ENCODE measurements around the gene OOSP2.

Gene OOSP2

GRCh38 chr11:60078745-60079144, 38.5 kb downstream of the OOSP2 start:
- no peak overlapping the region for H3K4me3 ChIP-seq (ENCODE audit: low read depth, low read length)
- TF ChIP-seq CTCF (IDR thresholded peaks at IDR 0.05; ENCODE audit: insufficient read depth, low read depth, low read length, missing control alignments) = no peak
- DNase-seq (ENCODE audit: low read depth) = no peak

- no peak for TF ChIP-seq CTCF (IDR thresholded peaks at IDR 0.05; ENCODE audit: insufficient read depth, low read depth, low read length, missing control alignments)
- no peak for DNase-seq (ENCODE audit: low read depth)
- no peak overlapping the region for H3K4me3 ChIP-seq (ENCODE audit: low read depth, low read length)
Observed at GRCh38 chr11:60080535-60080934, 40.3 kb downstream of the OOSP2 start.

- no peak overlapping the region for H3K4me3 ChIP-seq (ENCODE audit: low read depth, low read length)
- no peak for TF ChIP-seq CTCF (IDR thresholded peaks at IDR 0.05; ENCODE audit: insufficient read depth, low read depth, low read length, missing control alignments)
- DNase-seq (ENCODE audit: low read depth) = no peak
Observed at GRCh38 chr11:60084631-60085273, 44.5 kb downstream of the OOSP2 start.

GRCh38 chr11:60085909-60086308, 45.7 kb downstream of the OOSP2 start:
- no peak for TF ChIP-seq CTCF (IDR thresholded peaks at IDR 0.05; ENCODE audit: insufficient read depth, low read depth, low read length, missing control alignments)
- DNase-seq (ENCODE audit: low read depth) = no peak
- no peak overlapping the region for H3K4me3 ChIP-seq (ENCODE audit: low read depth, low read length)

- no peak for DNase-seq (ENCODE audit: low read depth)
- no peak overlapping the region for H3K4me3 ChIP-seq (ENCODE audit: low read depth, low read length)
- TF ChIP-seq CTCF (IDR thresholded peaks at IDR 0.05; ENCODE audit: insufficient read depth, low read depth, low read length, missing control alignments) = no peak
Observed at GRCh38 chr11:60087239-60087638, 47.0 kb downstream of the OOSP2 start.

- DNase-seq (ENCODE audit: low read depth) = no peak
- no peak for TF ChIP-seq CTCF (IDR thresholded peaks at IDR 0.05; ENCODE audit: insufficient read depth, low read depth, low read length, missing control alignments)
- H3K4me3 ChIP-seq (ENCODE audit: low read depth, low read length) = no peak within 1 kb of the TSS
Observed at GRCh38 chr11:60088364-60088763, 48.2 kb downstream of the OOSP2 start, which contains the start of gene MS4A2. TSS of gene MS4A2 (plus strand) at chr11:60088664. CDS start at chr11:60088766, 102 bp downstream.

Data from GM12865 (cell line).